GM19351 (cell line): ENCODE measurements around the gene CD6.

ENCODE experiments used
- ATAC-seq: cut with Tn5 transposase; IDR thresholded peaks from one replicate; pipeline ENCODE4 v1.9.1; 2021; ENCODE audit warnings: mild to moderate bottlenecking, moderate library complexity; ENCODE audit not compliant: unreplicated experiment

CD6 gene

DNA sequence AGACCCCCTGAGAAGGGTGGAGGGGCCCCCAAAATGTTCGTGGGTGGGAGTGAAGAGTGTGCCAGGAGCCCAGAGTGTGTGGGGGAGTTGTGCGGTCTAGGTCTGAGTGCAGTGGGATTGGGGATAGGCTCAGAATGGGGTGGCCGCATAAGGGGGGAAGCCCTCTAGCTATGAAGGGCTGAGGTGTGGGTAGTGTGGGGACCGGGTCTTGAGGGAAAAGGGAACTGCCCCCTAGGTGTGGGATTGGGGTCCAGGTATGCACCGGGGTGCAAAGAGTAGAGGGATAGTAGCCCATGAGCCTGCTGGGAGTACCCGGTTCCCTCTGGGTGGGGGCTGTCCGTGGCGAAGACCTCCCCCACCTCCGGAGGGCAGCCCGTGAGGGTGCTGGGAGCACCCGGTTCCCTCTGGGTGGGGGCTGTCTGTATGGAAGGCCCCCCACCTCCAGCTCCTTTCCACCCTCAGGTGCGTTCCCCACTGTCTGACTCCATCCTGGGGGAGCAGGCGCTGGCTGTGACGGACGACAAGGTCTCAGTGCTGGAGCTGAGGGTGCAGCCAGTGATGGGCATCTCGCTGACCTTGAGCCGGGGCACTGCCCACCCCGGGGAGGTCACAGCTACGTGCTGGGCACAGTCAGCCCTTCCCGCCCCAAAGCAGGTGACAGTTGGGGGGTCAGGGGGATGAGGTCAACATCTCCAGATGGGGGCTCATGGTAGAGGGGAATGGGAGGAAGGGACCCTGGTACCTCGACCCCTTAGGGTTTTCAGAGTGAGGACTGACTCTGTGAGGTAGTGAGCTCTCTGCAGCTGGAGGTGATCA, 36.5 kb upstream of the CD6 start:
- no peak for ATAC-seq

DNA sequence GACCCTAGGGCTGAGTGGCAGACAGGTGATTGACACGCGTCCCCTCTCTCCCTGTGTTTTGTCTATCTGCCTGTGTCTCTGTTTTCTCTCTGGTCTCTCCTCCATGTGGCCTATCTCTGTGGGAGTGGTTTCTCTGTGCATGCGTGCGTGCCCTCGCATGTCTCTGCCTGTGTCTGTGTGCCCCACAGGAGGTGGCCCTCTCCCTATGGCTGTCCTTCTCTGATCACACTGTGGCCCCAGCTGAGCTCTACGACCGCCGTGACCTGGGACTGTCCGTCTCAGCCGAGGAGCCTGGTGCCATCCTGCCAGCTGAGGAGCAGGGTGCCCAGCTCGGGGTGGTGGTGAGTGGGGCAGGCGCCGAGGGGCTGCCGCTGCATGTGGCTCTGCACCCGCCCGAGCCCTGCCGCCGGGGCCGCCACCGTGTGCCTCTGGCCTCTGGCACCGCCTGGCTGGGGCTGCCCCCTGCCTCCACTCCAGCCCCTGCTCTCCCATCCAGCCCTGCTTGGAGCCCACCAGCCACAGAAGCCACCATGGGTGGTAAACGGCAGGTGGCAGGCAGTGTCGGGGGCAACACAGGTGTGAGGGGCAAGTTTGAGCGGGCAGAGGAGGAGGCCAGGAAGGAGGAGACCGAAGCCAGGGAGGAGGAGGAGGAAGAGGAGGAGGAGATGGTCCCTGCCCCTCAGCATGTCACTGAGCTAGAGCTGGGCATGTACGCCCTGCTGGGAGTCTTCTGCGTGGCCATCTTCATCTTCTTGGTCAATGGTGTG, 35.6 kb upstream of the CD6 start:
- no peak for ATAC-seq

DNA sequence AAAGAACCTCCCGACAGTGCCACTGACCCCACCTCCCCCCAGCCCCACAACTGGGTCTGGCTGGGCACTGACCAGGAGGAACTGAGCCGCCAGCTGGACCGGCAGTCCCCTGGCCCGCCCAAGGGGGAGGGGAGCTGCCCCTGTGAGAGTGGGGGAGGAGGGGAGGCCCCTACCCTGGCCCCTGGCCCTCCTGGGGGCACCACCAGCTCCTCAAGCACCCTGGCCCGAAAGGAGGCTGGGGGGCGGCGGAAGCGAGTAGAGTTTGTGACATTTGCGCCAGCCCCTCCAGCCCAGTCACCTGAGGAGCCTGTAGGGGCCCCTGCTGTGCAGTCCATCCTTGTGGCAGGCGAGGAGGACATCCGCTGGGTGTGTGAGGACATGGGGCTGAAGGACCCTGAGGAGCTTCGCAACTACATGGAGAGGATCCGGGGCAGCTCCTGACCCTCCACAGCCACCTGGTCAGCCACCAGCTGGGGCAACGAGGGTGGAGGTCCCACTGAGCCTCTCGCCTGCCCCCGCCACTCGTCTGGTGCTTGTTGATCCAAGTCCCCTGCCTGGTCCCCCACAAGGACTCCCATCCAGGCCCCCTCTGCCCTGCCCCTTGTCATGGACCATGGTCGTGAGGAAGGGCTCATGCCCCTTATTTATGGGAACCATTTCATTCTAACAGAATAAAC, 34.9 kb upstream of the CD6 start:
- no peak for ATAC-seq

DNA sequence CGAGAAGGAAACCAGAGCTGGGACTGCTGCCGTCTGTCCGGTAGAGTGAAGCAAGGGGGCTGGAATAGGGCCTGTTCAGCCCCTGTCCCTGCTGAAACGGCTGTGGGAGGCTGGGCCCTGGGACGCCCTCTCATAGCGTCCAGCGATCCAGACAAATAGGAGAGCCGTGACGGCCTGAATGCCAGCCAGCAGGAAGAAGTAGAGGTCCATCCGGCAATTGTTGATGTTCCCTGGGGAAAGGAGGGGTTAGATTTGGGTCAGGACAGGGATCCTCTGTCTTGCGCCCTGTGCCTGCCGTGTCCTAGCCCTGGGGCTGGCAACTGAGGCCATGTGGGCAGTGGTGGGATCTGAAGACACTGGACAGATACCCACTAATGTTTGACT, 34.3 kb upstream of the CD6 start:
- ATAC-seq: no peak

DNA sequence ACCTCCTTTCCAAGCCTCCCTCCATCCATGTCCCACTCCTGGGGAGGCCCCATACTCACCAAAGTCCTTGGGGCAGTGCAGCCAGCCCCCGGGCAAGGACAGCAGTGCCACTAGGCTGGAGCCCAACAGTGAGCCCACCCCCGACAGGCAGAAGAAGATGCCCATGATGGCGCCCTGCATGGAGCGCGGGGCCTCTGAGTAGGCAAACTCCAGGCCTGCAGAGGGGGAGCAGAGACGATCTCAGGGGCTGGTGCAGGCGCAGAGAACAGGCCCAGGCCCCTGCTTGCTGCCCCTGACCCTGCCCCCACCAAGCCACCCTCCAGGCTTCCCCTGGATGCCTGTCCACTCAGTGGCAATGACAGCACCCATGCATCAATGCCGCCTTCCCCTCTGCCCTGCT, 33.7 kb upstream of the CD6 start:
- ATAC-seq: no peak

DNA sequence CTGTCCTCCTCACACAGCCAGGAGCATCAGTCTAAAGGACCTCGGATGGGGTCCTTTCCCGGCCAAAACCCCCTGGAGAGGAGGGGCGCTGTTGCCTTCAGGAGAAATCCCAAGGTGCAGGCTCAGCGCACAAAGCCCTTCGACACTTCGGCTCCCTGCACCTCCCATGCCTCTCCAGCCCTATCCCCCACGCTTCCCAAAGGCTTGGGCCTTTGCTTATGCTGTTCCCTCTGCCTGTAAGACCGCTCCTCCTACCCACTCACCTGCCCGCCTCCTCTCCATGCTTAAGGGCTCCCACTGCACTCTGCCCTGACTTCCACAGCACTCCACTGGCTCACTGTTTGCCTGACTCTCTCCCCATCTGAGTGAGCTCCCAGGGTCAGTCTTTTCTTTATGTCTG, 33.0 kb upstream of the CD6 start:
- ATAC-seq: no peak

DNA sequence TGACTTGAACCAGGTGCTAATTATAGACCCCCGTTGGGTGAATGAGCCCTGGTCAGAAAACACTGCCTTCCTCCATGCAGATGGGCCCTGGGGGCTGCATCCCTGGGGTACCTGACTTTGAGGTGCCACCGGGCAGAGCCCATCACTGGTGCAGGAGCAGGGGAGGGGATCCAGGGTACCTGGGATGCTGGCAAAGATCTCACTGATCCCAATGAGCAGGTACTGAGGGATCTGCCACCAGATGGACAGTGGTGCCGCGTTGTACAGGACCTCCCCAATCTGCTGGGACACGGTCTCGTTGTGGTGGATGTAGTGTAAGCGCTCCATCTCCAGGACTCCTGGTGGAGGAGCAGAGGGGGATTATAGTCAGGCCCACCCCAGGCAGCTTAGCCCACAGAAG, 32.2 kb upstream of the CD6 start:
- no peak for ATAC-seq

DNA sequence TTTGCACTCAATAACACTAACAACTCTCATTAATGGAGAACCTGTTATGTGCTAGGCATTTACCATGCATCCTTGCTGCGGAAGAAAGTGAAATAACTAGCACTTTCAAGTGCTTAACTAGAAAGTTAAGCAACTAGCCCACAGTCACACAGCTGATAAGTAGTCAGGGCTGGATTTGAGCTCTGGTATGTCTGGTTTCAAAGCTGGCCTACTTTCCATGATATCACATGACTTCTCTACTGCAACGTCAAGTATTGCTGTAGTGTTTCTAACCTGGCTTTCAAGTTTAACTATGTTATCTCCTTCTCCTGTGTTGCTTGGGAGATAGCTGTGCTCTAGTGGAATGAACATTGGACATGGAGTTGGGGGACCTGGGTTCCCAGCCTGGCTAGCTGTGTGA, 31.6 kb upstream of the CD6 start:
- ATAC-seq: no peak

DNA sequence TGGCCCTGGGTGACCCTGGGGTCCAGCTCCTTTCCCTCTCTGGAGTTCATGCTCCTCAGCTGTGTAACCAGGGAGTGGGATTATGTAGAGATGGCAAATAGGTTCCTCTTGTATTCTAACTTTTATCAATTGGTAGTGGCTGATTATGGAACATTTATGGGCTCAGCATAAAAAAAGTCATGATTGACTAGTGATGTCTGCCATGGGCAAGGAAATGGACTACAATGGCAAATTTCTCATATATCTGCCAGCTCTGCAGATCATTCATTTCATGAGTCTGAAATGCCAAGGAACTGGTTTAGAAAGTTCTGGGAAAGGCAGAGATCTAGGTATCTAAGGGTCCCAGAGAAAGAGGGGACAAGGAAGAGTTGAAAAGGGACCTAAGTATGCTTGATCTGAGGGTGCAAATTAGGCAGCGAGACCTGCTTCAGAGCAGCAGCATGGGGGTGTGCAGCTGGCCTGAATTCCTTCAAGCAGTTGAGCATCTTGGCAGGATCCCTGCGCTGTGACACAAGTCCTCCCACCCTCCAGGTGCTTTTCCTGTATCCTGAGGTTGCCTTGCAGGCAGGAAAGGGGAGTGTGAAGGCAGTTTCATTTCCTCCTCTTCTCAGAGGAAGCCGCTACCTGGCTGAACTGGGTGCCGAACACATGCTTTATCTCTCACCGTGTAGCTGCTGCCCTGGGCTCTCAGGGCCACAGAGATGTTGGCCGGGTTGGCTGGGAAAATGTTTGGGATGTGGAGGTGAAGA, 29.9 kb upstream of the CD6 start:
- no peak for ATAC-seq

DNA sequence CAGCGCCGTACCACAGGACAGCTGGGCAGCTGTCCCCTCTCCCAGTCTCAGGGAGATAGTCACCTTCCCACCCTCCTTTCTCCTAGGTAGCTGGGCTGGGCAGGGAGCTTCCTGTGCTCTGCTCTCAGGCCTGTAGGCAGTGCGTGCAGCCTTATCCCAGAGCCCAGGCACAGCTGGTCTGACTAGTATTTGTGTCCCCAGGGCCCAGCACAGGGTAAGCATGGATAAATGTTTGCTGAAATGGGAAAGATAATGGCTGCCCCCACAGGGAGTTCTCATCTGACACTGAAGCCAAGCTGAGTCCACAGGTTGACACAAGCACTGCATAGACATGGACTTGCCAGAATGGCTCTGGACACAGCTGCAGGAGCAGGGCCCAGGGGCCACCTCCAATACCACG, 29.3 kb upstream of the CD6 start:
- ATAC-seq: no peak

DNA sequence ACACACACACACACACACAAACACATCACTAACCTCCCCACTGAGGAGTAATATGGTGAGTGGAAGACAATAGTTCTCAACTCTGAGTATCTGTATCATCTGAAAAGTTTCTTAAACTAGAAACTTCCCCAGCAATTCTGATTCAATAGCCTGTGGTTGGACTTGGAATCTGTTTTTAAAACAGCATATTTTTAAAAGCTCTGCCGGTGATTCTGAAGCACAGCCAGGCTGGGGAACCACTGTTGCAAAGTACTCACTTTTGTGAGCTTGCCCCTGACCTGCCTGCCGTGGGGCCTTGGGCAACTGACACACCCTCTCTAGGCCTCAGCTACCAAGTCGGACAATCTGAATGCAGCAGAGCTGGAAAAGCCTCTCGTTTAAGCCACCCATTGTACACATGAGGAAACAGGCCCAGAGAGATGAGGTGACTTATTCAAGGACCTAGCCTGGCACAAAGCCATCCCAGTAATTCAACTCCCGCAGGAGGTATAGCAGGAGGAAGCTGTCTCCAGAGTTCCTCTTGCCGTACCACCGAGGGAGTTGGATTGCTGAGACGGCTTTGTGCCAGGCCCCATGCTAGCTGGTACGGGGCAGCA, 28.4 kb upstream of the CD6 start:
- no peak for ATAC-seq

DNA sequence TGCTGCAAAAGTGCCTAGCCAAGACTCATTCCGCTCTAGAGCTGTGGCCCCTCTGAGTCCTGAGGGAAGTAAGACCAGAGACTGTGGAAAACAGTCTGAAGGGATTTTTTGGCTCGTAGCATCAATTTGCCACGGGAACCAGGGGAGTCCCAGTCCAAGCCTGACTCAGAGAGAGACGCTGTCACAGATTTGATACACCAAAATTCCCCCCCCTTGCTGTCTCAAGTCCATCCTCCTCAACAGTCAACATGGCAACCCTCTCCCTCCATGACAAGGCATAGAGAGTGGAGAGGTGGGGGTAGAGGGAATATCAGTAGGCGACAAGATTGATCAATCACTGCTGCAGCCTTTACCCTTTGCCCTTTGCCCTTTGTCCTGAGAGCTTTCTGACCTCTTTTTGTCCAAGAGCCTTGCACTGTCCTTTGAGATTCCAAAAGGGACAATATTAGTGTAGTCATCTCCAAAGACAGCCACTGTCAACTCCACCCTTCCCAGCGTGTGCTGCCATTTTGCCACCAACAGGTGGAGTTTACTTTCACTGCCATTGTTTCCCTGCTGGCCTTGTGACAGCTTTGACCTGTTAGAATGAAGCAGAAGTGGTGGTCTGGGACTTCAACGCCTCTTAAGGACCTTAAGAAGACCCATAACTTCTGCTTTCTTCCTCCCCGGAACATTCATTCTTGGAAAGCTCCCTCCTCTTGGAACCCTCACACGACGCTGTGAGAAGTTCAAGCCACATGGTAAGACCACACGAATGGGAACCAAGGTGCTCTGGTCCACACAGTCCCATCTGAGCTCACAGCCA, 26.8 kb upstream of the CD6 start:
- ATAC-seq: no peak

DNA sequence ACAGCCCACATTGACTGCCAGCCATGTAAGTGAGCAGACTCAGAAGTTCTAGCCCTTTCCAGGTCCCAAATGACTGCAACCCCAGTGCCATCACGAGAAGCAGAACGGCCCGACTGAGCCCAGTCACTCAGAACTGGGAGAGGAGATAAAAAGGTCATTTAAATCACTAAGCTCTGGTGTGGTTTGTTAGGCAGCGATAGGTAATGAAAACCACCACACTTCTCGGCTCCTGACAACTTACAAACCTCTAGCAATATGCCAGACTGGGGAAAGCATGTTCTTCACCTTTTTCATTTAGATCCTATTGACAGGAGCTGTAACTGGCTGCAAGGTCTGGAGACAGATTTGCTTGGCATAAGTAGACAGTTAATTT, 26.2 kb upstream of the CD6 start:
- ATAC-seq: no peak

DNA sequence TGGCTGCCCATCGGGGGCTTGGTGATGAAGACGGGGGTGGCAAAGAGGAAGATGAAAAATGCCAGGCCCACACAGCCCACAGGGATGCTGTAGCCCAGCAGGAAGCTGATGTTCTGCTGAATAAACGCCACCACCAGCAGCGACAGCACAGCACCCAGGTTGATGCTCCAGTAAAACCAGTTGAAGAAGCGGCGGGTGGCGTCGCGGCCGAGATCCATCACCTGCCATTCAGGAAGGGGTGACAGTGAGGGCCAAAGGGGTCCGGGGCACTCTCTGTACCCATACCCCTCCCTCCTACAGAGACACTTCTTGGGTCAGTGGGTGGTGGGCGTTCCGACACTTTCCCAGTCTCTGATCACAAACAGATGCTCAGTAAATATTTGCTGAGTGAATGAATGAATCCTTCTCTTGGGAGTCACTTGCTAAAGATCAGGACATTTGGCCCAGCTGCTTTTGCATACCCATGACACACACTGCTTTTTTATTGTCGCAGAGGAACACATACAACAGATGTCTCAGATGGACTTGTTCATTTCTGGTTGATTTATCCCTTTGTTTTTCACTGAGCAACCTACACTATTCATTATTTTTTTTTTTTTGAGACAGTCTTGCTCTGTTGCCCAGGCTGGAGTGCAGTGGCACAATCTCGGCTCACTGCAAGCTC, 24.7 kb upstream of the CD6 start:
- ATAC-seq: no peak

DNA sequence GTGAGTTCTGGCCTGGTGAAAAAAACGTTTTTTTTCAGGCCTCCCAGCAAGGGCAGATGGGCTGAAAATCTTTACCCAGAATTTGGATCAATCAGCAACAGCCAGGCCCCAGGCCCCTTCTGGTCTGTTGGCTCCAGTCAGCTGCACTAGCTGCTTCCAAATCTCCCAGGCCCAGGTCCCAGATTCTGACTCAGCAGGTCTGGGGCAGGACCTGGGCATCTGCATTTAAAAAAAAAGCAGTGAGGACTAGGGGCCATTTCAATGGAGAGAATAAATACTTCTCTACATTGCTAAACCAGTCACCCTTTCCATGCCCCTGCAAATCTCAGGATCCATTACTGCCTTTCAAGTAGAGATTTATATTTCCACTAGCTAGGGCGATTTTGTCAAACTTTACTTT, 23.8 kb upstream of the CD6 start:
- no peak for ATAC-seq

DNA sequence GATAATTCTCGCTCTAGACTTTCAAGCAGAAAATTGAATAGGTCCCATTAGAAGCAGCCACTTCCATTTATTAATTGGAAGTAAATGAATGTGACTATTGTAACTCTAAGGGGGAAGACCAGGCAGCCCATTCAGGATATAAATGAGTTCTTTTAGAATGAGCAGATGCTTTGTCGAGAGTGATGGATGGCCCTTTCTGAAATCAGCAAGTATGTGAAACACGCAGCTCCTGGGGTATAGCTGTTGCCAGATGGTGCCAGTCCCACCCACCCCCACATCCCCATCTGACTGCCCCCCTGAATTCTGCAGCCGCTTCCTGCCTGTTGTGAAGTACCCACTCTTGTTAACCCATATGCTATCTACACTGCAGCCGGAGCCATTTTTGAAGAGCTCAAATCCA, 23.2 kb upstream of the CD6 start:
- no peak for ATAC-seq

DNA sequence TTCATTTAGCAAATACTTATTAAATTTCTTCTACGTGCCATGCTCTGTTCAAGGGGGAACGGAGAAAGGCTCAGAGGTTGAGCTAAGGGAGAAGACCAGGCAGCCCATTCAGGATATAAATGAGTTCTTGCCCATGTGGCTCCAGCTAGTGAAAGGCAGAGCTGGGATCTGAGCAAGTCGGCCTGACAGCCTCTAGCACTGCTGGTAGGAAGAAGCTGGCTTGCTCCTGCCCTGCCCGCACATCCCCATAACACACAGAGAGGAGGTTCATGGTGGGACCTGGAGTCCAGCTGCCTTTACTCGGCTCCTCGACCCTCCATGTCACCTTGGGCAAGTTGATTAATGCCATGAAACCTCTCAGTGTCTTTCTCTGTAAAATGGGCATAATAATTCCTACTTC, 21.5 kb upstream of the CD6 start:
- no peak for ATAC-seq

DNA sequence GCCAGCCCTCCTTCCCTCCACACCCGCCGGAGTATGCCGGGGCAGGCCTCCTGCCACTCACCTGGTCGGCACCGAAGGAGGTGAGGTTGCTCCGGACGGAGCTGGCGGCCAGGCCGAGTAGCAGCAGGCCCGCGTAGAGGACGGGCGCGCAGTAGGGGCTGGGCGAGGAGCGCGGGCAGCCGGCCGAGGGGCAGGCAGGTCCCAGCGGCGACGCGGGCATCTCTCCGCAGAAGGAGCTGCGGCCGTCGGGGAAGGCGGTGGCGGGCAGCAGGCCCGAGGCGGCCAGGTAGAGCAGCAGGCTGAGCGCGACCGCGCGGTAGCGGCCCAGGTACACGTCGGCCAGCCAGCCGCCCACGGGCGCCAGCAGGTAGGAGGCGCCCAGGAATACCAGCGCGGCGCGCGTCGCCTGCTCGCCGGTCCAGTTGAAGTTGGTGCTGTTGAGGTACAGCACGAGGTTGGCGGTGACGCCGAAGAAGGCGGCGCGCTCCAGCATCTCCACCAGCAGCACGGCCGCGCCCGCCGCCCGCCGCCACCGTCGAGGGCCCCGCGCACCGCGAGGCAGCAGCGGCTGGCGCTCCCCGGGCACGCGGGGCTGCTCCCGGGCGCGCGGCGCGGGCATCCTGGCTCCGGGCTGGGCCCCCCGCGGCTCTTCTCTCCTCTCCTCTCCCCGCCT, 20.4 kb upstream of the CD6 start:
- no peak for ATAC-seq

DNA sequence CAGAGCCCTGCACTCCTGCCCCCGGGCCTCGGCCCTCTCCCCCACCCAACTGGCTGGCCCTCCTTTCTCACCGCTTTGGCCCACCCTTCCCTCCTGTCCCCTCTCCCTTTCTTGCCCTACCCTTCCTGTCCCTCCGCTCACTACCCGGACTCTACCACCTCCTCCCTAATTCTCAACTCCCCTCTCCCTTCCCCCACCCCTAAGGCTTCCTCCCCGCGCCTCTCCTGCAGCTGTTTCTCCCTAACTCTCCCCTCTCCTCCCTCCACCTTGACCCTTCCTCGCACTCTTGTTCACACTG, 19.9 kb upstream of the CD6 start:
- no peak for ATAC-seq
